ENCODE data around the gene SLC38A8.

The SLC38A8 gene

DNA sequence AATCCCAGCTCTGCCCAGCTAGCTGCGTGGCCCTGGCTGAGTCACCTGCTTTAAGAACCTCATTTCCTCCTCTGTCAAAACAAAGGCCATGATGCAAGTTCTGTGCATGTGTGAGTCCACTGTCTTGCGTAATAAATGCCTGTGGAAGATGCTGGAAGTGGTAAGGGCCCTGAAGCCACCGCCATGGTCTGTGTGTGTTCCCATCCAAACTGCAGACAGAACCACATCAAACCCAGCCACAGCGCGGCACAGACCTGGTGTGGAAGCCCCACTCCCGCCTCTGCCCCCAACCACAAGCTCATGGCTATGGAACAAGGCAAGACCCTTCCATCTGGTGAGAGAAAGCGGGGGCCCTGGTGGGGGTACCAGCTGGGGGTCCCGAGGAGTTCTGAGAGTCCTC, 48.5 kb downstream of the SLC38A8 start:
- DNase-seq, result no peak

DNA sequence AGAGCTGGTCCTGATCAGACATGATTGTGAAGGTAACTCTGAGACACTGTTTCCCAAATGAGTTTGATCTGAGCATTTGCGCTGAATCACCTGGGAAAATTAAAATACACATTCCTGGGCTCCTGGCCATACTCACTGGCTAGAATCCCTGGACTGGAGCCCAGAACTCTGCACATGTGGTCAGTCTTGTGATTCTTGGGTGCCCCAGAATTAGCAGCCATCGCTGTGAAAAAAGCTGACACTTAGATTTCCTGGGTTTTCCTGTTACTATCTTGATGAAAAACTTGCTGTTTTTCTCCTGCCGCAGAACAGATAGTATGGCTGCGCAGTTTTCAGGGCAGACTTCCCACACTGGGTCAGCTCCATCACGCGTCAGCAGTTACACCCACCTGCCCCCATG, 50.0 kb downstream of the SLC38A8 start:
- peak; percentile 91 for DNase-seq

DNA sequence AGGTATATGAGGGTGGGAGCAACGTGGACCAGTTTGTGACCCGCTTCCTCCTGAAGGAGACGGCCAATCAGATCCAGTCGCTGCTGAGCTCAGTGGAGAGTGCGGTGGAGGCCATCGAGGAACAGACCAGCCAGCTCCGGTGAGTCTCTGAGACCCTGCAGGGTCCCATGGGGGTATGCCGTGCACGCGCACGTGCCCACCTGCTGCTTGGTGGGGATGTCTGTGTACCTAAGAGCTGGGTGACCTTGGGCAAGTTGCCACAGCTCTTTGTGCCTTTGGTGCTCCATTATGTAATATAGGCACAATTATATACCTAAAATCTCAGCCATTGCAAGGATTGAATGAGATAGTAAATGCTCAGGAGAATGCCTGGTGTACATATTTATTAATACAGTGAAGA, 52.1 kb downstream of the SLC38A8 start:
- DNase-seq, result no peak

DNA sequence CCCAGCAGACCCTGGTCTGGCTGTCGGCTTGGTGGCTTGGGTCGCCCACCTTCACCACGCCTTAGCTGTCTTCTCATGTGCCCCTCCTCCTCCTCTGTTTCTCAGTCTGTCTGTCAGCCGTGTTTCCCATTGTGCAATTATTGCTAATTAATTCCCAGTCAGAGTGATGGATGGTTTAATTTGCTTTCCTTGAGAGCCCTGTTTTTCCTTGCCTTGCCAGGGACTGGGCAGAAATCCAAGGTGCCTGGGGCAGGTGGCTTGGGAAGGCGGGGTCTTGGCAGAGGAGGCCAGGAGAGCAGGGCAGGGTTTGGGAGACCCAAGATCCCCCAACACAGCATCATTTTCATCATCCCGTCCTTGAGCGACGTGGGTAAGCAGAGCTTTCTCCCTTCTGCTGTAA, 53.3 kb downstream of the SLC38A8 start:
- no peak for DNase-seq

DNA sequence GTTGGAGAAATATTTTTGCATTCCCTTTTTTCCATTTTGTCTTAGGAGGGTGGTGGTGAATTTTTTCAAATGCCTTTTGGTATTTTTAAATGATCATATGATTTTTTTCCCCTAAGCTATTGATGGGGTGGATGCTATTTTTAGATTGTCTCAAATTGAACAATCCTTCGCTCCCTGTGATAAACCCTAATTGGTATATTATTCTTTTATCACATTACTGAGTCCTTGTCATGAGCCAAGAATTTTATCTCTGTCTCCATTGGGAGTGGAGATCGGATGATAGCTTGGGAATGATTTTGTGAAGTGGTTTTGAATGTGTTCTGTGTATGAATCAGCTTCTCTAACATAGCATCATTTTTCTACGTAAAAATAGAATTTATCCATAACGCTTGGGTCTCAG, 59.1 kb downstream of the SLC38A8 start:
- DNase-seq, result no peak

DNA sequence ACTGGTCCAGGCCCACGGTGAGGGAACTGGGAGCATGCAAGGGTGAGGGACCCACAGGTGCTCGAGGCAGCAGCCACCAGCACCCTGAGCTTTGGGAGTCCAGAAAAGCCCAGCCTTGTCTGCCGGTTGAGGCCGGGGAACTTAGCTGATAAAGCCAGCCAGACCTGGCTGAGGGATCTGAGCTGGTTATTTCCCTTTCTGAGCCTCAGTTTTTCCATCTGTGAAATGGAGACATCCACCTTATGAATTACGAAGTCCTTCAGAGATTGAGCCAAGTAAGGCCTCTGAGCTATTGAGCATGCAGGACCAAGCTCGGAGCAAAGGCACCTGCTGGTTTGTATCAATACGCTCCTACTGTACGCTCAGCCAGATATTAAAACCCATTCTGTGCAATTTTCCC, 60.8 kb downstream of the SLC38A8 start:
- no peak for DNase-seq

DNA sequence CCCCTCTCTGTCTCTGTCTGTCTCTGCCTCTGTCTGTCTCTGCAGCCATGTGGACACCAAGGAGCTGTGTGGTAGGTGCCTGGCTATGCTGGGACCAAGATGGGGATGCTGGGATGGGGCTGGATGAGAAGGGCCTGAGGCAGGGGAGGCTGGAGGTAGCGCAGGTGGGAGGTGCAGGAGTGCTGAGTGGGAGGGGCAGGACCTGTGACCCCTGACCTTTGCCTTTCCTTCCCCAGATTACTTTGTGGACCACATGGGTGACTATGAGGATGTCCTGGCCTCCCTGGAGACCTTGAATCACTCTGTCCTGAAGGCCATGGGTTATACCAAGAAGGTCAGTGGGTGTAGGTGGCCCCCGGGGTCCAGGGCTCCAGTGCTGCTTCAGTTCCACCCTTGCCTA, 61.8 kb downstream of the SLC38A8 start:
- no peak for DNase-seq

DNA sequence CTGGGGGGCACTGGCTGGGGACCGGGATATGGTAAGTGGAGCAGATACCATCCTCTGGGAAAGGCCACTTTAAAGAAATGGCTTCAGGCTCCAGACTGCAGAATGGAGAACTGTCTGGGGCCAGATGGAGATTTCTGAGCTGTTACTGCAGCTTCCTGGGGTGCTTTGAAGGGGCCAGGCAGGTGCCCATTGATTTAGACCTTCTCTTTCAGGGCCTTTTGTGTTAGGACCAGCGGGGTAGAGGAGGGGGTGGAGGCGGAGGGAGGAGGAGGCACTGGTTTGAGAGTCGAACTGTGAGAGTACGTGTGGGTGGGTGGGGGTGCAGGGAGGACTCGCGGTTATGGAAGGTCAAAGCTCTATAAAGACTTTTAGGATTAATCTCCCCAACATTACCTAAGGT, 63.2 kb downstream of the SLC38A8 start:
- no peak for DNase-seq

DNA sequence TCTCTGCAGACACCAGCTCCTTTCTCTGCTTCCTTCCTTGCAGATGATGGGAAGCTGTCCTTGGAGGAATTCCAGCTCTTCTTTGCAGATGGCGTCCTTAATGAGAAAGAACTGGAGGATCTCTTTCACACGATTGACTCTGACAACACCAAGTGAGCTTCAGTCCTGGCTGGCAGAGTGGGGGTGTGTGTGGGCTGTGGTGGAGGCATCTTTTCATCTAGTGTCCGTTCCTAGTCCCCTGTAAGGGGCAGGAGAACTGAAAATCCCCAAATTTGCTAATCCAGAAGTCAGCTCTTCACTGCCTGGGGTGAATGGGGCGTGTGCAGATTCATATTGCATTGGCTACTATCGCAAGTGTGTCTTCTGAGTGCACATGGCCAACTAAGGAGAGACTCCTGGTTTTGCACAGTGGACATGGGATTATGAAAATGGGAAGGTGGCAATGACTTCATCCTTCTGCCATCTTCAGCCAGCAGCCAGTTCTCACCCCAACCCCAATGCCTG, 64.1 kb downstream of the SLC38A8 start:
- DNase-seq, result no peak

DNA sequence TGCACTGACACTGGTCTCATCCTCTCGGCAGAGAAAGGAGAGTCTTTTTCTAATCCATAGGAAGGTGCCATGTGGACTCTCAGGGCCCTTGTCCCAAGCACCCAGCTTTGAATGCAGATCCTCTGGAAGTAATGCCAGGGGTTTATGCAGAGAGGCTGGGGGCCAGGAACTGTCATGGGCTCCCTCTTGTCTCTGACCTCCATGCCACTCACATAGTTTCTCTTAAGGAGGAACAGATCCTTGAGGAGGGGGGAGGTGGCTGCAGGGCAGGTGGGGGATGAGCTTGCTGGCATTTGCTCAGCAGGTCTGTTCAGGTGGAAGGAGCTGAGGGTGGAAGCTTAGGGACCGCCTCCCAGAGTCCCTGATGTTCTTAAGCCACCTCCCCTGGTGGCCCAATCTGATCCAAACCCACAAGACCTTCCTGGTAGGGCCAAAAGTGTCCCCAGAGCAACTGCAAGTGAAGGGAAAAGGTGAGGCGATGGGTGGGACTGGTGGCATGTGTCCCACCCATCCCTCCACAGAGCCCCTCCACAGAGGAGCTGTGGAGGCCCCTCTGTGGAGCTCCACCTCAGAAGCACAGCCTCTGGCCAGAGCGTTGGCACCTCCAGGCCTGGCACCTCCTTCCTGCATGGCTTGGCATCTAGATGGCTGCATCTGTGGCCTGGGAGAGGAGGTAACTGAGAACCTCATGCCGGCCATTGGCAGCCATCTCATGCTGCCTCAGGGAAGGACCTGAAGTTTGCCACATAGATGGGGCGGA, 65.4 kb downstream of the SLC38A8 start:
- no peak for DNase-seq

DNA sequence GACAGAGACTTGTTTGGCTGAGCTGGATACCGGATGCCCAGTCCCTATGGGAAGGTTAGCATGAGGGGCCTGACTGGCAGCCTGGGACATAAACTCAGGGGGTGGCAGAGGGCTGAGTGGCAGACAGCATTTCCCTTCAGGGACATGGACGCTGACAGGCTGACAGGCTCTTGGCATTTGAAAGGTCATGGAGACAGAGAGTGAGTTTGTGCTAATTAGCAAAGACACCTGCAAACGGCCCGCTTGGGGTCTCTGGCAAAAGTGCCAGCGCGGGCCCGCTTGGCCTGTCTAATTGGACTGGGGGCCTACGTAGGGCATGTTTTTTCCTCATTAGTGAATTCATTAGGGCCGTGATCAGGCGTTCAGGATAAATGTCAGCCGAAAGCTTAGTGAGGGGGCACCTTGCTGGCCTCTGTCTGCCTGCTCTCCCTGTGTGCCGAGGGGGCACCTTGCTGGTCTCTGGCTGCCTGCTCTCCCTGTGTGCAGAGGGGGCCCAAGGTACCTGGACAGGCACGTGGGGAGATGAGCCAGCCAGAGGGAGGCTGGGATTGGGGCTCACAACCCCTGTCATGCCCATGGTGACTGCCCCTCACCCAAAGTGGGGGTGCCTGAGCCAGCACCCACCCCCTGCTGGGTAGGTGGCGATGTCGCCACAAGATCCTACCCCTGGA, 66.9 kb downstream of the SLC38A8 start:
- no peak for DNase-seq

DNA sequence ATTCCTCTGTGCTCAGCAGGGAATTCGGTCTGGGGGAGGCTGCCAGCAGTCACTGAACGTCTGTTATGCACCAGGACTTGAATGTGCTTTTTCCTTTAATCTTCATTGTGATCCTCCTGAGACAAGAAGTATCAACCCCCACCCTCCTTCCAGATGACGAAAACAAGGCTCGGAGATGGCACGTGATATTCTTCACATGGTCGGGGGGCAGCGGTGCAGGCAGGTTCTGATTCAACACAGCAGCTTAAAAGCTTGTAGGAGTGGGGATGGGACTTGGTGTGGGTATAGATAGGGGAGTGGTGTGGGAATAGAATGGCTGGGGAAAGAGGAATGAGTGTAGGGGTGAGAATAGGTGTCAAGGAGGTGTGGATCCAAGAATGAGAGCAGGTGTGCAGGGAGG, 68.1 kb downstream of the SLC38A8 start:
- DNase-seq, result no peak

DNA sequence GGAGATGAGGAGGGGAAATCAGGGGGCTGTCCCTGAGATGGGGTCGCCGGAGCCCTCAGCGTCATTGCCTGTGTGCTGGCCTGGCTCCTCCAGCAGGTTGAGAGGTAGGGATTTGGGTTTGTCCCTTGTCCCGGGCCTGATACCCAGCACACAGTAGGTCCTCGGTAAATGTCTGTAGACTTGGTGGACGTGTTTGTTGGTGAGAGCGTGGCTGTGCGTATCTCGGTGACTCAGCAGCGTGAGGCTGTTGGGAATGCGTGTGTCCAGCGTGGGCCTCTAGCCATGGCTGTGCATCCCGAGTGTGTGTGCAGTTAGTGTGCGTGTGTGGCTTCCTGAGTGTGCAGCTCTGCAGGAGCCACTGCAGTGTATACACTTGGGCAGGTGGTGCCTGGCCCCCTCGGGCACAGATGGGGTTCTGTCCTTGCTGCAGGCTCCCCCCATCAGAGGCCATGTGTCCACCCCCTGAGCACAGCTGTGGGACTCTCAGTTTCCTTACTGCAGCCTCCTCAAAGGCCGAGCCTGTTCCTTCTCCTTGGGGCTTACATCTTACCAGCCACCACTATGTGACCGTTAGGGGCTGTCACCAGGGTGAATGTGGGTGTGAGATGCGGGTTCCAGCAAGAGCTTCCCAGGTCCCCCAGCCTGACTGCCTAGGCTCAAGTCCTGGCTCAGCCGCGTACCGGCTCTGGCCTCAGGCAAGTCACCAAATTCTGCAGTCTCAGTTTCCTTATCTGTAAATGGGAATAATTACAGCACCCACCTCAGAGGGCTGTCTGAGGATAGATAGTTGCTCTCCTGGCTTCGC, 68.8 kb downstream of the SLC38A8 start:
- DNase-seq, result no peak

DNA sequence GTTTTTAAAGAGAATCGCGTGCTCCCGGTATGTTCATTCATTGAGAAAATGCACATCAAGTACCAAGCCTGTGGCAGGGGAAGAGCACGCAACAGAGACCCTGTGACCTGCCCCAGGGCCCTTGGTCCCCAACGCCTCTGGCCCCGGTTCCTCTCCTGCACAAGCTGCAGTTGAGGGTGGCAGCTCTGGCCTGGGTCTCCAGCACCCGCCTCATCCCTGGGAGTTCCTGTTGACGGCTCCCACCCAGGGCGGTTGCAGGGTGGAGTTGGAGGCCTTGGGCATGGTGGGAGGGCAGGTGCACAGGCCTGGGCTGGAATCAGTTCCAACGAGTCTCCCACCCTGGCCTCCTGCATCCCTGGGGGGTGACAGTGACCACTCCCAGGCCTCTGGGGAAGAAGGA, 69.5 kb downstream of the SLC38A8 start:
- no peak for DNase-seq

DNA sequence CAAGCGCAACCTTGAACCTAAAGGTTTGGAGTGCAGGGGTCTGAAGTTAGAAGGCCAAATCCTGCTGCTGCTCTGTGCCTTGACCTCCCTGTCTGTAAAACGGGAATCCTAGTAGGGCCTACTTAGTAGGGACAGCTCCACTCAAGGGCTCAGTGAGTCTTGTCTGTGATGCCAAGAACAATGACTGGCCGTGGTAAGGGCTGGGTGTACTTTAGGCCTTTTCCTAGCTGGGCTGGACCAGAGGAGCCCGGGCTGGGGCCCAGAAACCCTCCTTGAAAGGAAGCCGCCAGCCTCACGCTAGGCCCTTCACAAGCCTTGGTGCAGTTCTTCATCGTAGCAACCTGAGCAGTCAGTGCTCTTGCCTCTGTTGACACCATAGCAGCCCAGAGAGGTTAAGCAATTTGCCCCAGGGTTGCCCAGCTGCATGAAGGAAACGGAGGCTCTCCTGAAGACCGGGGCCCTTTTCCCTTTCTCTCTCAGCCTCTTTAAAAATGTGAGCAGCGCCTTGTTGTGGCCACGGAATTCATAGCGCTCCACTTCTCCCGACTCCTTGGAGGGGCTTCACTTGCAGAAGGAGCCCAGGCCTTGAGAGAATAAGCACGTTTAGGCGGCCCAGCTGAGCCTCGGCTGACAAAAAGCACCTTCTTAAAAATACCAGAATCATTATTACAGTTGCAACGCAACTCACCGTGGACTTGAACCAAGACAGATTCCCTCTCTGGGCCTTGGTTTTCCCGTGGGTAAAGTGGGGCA, 70.2 kb downstream of the SLC38A8 start:
- DNase-seq, result no peak

DNA sequence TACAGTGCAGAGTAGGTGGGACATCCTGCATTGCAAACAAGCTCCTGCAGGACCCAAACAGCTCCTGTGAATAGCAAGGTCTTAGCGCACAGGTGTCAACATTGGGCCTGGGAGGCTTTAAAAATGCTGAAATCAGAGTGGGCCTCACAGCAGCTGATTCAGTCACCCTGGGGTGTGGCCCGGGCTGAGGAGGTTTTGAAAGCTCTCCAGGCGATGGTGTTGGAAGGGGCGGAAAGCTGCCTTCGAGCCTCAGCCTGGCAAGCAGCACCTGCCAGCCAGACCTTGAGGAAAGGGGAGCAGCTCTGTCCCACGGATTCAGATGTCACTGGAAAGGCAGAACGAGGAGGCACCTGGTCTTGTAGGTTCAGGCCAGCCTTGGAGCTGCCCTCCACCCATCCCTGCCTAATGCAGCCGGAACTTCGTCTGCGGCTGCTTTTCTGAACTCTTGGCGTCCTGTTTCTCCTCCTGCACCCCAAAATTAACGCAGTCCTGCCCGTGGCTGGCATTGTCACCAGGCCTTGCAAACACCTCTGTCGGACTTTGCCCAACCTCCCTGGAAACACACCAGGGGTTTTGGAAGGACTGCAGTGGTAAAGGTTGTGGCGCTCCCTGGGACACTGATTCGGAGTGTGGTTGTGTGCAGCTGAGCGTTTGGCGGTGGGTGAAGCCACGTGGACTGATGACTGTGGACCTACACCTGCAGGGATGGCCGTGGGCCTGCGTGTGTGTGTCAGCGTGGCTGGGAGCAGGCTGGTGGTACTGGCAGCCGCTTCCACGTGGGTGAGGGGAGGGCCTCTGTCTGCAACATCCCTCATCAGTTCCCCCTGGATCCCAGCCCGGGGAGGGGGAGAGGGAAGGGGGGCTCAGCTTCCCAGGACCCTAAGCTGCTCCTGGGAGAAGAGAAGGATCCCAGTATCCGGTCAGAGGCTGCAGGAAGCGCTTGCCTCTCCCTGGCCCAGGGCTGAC, 71.1 kb downstream of the SLC38A8 start:
- DNase-seq, result peak; percentile 14

DNA sequence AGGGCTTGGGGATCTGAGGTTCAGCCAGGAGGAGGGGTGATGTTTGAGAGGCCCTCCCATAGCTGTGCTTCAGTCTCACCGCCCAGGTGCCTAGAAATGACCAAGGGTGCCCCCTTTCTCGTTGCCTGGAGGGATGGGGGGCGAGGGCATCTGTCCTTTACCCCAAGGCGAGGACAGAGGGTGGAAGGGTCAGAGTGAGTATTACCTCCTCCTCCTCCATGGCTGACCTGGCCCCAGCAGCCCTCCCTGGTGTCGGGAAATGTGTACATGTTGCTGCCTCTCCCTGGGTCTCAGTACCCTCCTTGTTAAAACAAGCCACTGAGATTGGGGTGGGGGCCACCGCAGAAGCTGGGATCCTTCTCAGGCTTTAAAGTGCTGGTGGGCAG, 72.2 kb downstream of the SLC38A8 start:
- no peak for DNase-seq

DNA sequence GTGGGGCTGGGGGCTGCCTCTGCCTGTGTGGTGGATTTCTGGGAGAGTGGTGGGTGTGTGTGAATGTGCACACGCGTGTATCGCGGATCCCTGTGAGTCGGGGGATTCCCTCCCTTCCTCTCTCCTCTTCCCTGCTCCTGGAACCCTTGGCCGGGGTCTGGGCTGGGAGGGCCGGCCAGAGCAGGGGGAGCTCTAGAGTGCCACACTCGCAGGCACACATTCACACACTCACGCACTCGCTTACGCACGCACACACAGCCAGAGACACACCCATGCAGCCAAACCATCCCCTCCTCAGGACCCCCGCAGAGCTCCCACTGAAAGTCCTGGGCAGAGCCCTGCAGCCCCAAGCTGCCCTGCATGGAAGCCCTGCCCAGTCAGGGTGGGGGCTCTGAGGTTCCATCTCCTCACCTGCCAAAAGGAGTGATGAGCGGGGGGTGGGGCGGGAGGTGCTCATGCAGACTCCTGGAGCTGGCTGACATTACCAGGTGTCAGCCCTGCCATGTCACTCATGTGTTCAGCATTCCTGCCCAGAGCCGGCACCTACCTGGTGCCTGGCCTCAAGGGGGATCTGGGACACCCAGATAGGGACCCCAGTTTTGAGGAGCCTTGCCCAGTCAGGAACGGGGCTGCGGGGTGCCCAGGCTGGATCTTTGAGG, 72.7 kb downstream of the SLC38A8 start:
- DNase-seq, result no peak

DNA sequence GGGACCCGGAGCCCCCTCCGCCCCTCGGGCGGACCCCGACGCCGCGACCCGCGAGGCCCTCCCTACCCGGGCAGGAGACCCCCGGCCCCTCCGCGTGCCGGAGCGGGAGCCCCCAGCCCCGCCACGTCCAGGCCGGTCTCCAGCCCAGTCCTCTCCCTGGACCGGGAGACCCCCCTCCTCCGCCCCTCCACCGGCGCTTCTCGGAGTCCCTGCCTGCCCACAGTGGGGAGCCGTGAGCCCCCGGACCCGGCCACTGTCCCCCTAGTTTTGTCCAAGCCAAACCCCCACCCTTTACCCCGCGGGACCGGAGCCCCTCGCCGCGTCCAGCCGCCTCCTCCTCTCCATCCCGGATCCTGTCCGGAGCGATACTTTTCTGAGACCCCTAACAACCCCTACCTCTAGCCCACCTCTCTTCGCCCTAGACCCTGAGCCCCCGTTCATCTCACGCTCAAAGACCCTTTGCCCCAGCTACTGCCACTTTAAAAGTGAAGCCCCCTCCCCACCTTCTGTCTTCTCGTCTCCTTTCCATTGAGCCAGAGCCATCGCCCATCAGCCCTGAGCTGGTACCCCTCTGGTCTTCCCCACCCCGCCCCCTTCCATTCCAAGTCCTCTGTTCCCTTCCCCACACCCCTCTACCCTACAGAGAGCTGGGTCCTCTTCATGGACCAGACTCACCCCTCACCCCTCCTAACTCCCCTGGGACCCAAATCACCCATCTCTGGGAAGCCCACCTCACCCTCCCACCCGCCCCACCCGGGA, 73.5 kb downstream of the SLC38A8 start:
- no peak for DNase-seq

DNA sequence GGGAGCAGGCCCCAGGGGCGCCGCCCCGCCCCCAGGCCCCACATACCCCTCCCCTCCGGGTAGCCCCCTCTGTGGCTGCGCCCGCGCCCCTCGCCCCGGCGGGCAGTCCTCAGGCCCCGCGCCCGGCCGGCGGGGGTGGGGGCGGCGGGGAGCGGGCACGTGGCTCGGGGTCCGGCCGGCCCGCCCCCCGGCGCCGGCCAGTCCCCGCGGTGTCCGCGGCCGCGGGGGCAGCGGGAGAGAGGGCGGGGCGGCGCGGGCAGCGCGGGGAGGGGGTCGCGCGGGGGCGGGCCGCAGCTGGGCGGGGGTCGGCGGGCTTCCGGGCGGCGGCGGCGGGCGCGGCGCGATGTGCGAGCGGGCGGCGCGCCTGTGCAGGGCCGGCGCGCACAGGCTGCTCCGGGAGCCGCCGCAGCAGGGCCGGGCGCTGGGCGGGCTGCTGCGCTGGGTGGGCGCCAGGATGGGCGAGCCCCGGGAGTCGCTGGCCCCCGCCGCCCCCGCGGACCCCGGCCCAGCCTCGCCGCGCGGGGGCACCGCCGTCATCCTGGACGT, 74.2 kb downstream of the SLC38A8 start:
- DNase-seq, result no peak
